HG03060 (cell line): Measurements from ENCODE around the gene TXNDC8.

ENCODE experiments used
- ATAC-seq: cut with Tn5 transposase; IDR thresholded peaks from one replicate; pipeline ENCODE4 v1.9.1; 2021; ENCODE audit warnings: low read depth, moderate number of reproducible peaks; ENCODE audit not compliant: unreplicated experiment

The TXNDC8 gene

DNA sequence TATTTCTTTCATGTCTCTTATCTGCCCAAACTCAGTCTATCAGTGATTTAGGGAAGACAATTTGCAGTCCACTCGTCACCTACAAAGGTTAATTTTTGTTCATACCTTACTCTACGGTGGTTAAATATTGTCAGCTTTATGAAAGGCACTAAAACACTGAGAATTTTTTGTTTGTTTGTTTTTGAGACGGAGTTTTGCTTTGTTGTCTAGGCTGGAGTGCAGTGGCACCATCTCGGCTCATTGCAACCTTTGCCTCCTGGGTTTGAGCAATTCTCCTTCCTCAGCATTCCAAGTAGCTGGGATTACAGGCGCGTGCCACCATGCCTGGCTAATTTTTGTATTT, 55.0 kb downstream of the TXNDC8 start:
- ATAC-seq: no peak

DNA sequence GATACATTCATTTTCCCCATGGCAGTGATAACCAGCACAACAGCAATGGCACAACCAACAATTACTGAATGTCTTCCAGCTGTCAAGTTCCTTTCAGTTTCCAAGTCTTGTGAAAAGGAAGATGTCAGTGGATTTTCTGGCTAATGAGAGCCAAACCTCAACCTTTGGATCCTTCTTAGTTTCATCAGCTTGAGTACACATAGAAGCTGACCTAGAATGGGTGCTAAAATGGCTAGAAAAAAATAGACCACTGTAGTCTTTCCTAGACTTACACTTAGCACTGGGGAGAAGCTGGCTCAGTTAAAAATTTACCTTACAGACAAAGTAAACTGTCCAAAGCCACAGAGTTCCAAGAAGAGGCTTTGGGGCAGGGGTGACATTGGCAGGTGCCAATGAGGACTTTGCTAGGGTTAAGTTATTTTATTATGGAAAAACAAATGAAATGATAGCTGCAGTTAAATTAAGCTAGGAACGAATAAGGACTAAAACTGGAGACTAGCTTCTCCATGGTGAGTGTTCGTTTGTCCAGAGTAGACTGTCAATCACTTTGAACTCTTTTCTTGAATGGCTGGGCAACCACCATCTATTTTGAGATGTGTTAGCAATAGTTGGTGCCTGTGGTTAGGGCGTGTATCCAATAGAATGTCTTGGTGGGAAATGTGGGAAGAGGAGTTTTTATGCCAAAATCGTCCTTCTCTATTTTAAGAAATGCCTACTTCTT, 55.5 kb downstream of the TXNDC8 start:
- ATAC-seq: no peak

DNA sequence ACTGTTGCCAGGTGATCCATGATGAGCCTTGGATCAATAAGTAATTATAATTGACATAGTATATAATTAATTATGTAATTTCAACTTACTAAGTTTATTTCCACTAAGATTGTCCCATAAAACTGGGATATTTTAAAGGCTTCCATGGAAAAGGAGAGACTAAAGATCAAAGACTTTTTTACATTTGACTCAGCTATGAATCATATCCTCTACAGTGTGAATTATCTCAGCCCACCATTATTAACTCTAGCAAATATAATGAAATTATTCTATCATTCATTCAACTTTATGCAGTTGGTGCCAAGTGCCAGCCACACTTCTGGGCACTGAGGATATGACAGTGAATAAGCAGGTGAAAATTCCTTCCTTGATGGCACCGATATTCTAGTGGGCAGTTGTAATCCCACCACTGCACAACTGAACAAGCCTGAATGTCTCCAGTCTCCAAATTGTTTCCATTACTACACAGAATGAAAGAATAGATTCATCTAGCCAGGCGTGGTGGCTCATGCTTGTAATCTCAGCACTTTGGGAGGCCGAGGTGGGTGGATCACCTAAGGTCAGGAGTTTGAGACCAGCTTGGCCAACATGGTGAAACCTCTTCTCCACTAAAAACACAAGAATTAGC, 59.5 kb downstream of the TXNDC8 start:
- no peak for ATAC-seq

DNA sequence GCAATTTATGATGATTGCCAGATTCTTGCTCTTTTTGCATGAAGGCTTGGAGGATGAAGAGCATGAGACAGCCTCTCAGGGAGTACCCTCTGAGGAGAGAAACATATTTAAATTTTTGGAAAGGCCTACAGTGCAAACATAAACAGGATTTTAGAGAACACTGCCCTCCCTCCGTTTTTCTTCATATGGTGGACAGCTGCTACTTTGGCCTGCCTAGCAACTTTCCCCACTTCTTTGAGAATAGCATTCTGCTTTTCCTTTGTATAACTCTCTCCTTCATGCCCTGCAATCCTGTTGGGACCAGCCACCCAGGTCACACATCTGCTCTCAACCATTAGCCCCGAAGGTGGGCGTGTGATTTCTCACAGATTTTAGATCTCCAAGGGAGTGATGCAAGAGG, 60.9 kb downstream of the TXNDC8 start:
- ATAC-seq: no peak

DNA sequence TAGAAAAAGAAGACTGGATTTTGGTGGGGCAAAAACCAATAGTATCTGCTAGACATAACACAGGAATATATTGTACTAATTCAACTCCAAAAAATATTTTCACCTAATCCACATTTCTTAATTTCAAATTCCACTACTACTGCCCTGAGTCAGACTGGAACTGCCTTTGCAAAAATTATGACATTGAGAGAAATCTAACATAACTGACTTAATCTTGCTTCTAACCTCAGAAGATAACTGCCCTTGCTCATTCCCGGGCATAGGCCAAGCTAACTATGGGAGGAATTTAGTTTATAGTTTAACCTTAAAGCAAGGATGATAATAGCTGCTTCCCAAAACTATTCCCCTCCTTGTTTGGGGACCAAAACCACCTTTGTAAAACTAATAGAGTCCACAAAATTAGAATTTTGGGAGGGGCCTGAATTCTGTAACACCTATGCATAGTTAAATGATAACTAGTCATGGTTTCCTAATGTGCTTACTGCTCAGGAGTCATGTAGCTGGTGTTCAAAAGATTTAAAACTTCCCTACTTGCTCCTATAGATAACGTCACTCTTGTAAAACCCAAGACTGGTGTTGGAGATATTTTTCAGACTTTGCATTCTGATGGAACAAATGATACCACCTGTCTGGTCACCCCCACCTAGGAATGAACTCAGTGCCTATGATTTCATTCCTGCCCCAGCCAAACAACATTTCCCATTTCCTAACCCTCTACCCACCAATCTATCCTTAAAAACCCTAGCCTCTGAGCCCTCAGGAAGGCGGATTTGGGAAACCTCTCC, 67.3 kb downstream of the TXNDC8 start:
- no peak for ATAC-seq

DNA sequence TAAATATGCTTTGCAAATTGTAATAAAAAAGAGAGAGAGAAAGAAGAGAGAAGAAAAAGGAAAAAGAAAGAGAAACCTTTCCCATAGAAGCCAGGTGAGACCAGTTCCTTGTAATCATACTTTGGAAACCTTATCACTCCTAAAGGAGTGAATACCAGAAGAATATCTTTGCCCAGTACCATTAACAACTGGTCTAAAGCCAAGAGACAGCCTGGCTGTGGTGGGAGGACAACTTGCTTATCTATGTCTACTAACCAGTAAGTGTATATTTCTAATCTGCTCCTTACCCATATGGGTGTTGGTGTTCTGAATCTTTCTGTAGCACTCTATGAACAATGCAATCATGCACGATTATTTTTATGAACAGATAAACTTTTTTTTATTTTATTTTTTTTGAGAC, 70.9 kb downstream of the TXNDC8 start:
- no peak for ATAC-seq

DNA sequence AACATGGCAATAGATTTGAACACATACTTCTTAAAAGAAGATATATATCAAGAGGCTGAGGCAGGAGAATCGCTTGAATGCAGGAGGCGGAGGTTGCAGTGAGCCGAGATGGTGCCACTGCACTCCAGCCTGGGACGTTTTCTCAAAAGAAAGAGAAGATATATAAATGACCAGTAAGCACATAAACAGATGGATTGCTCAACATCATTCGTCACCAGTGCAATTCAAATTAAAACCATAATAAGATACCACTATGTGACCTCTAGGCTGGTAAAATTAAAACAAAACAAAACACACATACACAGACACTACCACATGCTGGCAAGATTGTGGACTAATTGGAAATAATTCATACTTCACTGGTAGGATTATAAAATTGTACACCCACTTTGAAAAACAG, 76.0 kb downstream of the TXNDC8 start:
- no peak for ATAC-seq

DNA sequence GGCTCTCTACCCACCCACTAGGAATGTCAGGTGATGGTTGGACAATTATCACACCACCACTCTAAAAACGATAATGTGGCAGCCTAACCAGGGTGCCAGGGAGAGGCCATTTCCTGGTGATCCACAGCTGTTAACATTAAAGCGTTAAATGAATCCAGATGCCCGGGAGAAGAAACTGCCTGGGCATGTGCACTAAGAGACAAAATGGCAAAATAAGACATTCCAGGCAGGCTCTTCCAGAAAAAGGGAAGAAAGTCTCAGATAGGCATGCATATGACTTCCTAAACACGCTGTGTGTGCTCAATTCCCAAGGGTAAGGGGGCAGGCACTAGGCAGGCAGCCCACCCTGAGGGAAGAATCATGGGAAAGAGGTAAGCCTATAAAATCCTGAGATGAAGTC, 76.8 kb downstream of the TXNDC8 start:
- ATAC-seq: no peak

DNA sequence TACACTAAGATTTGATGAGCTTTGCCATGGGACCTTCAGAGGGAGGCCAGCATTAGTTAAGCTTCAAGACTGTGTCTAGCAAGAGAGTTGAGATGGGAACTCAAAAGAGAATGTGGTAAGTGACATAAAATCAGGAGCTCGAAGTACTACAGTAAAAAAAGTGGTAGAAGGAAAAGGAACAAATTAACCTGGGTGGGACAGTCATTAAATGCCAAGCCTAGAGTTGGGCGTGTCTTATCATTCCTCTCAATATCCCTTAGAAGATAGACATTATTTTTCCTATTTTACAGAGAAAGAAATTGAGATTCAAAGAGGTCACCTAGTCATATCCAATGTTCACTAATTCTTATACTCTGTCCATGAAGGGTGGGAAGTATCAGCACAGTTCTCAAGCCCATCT, 78.1 kb downstream of the TXNDC8 start:
- ATAC-seq: no peak

DNA sequence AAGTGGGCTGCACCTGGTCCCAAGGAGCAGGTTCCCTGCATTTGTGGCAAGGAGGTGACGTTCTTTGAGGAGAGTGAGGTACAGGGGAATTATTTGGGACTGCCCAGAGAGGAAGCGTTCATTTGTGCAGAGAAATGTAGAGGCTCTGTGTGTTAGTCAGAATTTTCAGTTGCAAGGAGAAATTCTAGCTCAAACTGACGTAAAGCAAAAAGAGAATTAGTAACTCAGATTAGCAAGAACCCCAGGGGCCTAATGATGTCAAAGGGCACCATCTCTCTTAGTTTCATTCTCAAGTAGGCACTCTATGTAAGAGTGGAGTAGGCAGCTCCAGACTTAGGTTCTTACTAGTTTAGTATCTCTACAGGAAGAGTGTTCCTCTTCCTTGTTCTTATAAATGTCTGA, 79.0 kb downstream of the TXNDC8 start:
- ATAC-seq: no peak

DNA sequence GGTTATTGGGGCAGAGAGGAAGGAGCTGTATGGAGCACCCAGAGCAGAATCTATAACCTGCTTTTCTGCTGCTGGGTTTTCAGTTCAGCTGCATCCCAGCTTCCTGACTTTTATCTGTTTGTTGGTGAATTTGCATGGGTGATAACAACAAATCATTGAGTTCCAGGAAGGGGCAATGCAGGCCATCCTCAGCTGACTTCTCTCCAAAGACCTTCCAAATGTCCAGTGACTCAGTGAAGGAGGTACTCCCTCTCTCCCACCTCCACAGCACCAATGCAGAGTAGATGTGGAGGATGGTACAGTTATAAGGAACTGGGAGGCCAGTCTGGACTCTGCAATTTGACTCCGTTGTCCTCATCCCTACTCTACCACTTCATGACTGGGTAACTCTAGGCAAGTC, 79.7 kb downstream of the TXNDC8 start:
- no peak for ATAC-seq

DNA sequence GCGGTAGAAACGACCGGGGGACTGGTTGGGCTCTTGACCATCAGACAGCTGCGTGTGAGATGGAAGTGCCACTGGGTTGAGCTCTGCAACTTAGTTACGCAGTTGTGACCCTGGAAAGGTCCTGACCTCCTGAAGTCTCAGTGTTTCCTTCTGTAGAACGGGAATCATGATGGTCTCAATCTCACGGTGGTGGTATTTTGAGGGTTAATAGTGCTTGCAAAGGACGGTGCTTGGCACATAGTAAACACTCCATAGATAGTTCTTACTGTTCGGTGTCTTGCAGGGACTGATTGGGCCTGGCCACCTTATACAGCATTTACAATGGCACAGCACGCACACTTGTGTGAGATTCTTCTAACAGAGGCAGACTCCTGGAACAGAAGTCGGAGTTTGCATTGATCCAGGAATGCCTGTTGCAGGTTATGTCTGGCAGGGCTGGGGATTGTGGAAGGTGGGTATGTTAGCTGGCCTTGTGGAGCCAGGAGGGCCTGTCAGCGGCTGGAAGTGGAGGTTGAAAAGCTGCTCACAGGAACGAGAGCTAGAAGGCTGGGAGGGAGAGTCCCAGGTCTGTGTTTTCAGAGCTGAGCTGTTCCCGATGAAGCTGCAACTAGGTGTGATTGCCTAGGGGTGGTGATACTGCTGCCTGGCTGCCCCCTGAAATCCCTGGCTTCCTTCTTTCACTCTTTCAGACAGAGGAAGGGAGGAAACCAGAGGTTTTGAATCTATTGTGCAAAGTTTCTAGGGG, 80.4 kb downstream of the TXNDC8 start:
- ATAC-seq: peak; percentile 8

DNA sequence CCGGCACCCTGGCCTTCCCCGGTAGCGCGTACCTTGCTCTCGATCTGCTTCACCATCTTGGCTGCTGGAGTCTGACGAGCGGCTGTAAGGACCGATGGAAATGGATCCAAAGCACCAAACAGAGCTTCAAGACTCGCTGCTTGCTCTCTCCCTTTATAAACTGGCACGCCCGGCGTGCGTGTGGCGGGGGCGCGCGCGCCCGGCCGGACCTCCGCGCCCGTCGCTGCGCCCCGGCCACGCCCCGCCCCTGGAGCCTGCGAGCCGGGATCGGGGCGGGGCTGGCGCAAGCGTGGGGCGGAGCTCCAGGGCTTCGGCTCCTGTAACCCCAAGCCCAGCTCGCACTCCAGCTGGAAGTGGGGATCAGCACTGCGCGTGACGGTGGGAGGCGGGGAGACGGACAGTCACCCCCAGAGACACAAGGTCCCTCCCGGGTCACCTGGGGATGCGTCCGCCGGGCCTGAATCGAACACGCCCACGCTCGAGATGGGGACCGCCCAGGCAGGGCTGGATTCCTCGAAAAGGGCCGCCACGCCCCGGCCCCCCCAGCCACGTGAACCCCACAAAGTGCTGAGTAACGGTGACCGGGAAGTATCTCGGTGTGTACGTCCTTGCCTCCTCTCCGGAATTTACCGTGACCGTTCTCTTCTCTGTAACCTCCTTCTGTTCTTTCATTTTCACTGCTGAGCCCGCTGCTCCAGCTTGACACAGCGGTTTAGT, 81.1 kb downstream of the TXNDC8 start, which contains the start of gene TXN:
Gene TXN, minus strand, starts transcription at position 128 of the 717 bp plus-strand sequence. Its CDS starts 72 bp downstream, at position 56.
- peak; percentile 45 for ATAC-seq

DNA sequence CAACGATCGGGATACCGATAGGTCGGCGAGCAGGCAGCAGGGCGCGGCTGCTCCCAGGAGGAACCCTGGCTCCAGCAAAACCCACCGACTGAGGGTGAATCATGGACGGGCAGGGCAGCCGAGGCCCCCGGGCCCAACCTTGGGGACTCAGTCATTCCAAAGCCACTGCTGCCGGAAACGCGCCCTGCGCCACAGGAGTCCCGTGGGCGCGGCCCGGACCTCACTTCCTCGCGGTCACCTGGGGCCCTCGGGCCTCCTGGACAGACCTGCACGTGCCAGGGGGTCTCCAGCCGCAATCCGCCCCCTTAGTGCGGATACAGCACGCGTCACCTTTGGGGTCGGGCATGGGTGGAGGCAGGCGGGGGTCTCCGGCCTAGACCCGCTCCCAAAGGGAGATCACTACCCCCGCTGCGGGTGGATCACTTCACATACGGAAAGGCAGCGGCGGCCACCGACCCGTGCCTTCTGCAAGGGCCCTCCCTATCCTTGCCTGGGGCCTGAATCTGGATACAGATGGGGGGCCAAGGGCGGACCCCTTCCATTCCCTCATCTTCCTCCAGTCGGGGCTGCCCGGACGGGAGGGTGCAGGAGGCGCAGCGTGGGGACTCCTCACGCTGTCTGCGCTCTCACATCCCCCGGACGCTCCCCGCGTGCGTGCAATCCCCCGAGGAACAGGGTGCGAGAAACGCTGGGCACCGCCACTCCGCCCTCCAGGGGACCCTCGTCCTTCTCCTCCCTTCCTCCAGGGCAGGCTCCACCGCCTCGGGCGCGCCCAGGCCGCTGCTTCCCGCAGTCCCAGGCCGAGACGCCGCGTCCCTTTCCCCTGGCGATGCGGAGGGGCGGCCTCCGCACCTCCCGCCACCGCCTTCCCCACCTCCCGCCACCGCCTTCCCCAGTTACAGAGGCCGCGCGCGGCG, 81.9 kb downstream of the TXNDC8 start:
- no peak for ATAC-seq

DNA sequence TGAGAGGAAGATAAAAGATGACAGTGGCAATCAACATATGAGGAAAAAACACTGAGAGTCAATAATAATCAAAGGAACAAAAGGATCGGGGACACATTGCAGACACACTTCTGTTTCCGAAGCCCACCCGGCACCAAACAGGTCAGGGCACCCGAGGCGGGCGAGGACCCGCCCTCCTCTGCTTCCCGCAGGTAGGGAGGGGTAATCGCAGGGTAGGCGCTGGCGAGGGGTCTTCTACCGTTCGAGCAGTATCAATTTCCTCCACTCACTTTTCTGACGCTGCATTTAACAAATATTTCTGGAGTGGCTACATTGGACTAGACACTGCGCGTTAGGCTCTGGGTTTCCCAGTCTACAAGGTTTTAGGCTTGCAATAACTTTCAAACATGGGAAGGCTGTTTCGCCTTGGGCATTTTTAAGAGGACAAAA, 82.6 kb downstream of the TXNDC8 start:
- ATAC-seq: no peak

DNA sequence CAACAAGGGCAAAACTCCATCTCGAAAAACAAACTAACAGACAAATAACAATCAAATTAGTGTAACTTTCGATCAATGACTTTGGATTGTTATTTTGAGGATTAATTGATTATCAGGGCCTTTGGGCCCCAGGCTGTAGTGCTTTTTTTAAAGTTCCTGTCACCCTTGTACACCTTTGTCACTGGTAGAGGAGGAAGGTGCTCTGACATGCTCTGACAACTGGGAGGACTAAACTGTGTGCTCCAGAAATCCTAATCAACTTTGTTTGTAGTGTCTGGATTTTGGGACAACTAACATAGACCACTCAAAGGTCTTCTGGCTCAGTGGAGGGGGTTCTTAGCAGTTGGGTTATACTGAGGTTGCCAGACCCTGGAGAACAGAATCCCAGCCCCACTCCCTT, 83.2 kb downstream of the TXNDC8 start:
- ATAC-seq: no peak
